Femur (tissue), 1 donor: ENCODE measurements around the gene NF1.

ENCODE experiments used
- DNase-seq: peaks from one replicate; pipeline ENCODE4 v3.0.0-alpha.2; 2017

The NF1 gene

GRCh38 chr17:31413081-31413799 is 318.5 kb downstream of the NF1 start:
- no peak for DNase-seq

- DNase-seq, result no peak
Observed at GRCh38 chr17:31413874-31414549, 319.2 kb downstream of the NF1 start.

- DNase-seq, result no peak
Observed at GRCh38 chr17:31414550-31414918, 319.8 kb downstream of the NF1 start.

- no peak for DNase-seq
Observed at GRCh38 chr17:31415004-31415454, 320.3 kb downstream of the NF1 start.

GRCh38 chr17:31415640-31416502 is 321.1 kb downstream of the NF1 start:
- no peak for DNase-seq

- no peak for DNase-seq
Observed at GRCh38 chr17:31416503-31416923, 321.7 kb downstream of the NF1 start.

GRCh38 chr17:31417051-31417792 is 322.4 kb downstream of the NF1 start:
- DNase-seq, result no peak

GRCh38 chr17:31418773-31419350 is 324.1 kb downstream of the NF1 start:
- no peak for DNase-seq

- DNase-seq, result no peak
Observed at GRCh38 chr17:31422443-31422842, 327.7 kb downstream of the NF1 start.

- no peak for DNase-seq
Observed at GRCh38 chr17:31424944-31425281, 330.1 kb downstream of the NF1 start.

- peak; percentile 63 for DNase-seq
Observed at GRCh38 chr17:31425282-31426040, 330.7 kb downstream of the NF1 start.
